K562 (cell line): ENCODE results near the gene OTOP1. TPM values are rescaled to one million over a fixed set of nuclear protein-coding genes. Genes with fewer than 3 reads are reported as not detected.

Source experiments
- ATF4 ChIP-seq: fragments of 450-650 bp; formaldehyde crosslinking; IDR thresholded peaks from 2 replicates; pipeline ENCODE4 v1.4.0; 2022; ENCODE audit warnings: mild to moderate bottlenecking, moderate library complexity
- BCLAF1 ChIP-seq, 2 experiments: fragments of 450-650 bp in 1 of 2; IDR thresholded peaks; 2 replicates each; pipeline ENCODE4 v1.6.1; 2011 to 2017; ENCODE audit warnings: low read depth in 2 of 2, antibody characterized with exemption in 1 of 2, borderline replicate concordance in 1 of 2, low read length in 1 of 2, mild to moderate bottlenecking in 1 of 2, mixed read lengths in 1 of 2; ENCODE audit not compliant: control insufficient read depth in 1 of 2
- CTBP1 ChIP-seq: fragments of 450-650 bp; IDR thresholded peaks from 2 replicates; pipeline ENCODE4 v1.6.1; 2016; ENCODE audit warnings: borderline replicate concordance
- DEAF1 ChIP-seq: fragments of 450-650 bp; formaldehyde crosslinking; IDR thresholded peaks from 2 replicates; pipeline ENCODE4 v1.4.0; 2020; ENCODE audit warnings: mild to moderate bottlenecking, moderate library complexity
- DIDO1 ChIP-seq: fragments of 450-650 bp; IDR thresholded peaks from 2 replicates; pipeline ENCODE4 v1.6.1; 2016; ENCODE audit warnings: low read depth, missing biosample characterization, missing genetic modification characterization
- EZH2 ChIP-seq: IDR thresholded peaks from 2 replicates; pipeline ENCODE4 v1.6.1; 2012; ENCODE audit warnings: low read depth, mild to moderate bottlenecking, inconsistent platforms, low read length, borderline replicate concordance
- FOXA1 ChIP-seq: fragments of 450-650 bp; IDR thresholded peaks from 2 replicates; pipeline ENCODE4 v1.6.1; 2016; ENCODE audit warnings: mild to moderate bottlenecking, borderline replicate concordance
- GABPB1 ChIP-seq: sonication (generic); formaldehyde crosslinking; IDR thresholded peaks from 2 replicates; pipeline ENCODE4 v1.8.0; 2022; ENCODE audit warnings: mild to moderate bottlenecking, missing genetic modification reagents
- HDAC6 ChIP-seq: IDR thresholded peaks from 2 replicates; pipeline ENCODE4 v1.6.1; 2012; ENCODE audit warnings: low read depth, mild to moderate bottlenecking, control low read depth, inconsistent platforms, low read length, moderate library complexity
- IRF2 ChIP-seq: sonication (generic); formaldehyde crosslinking; IDR thresholded peaks from 2 replicates; pipeline ENCODE4 v1.8.1; 2022; ENCODE audit warnings: mild to moderate bottlenecking, missing genetic modification reagents
- KLF6 ChIP-seq: fragments of 250-450 bp; sonication (Bioruptor Pico); IDR thresholded peaks from 2 replicates; pipeline ENCODE4 v1.4.0; 2020; ENCODE audit warnings: mild to moderate bottlenecking, moderate library complexity, borderline replicate concordance
- MAFF ChIP-seq: IDR thresholded peaks from 2 replicates; pipeline ENCODE4 v1.6.1; 2012; ENCODE audit warnings: low read length, improper control_type of control experiment
- NR2C1 ChIP-seq, 2 experiments: fragments of 450-650 bp; IDR thresholded peaks; 2 replicates each; pipeline ENCODE4 v1.6.1; 2017; ENCODE audit warnings: mild to moderate bottlenecking in 2 of 2, antibody characterized with exemption in 1 of 2, inconsistent platforms in 1 of 2, missing compliant biosample characterization in 1 of 2, missing genetic modification characterization in 1 of 2
- SETDB1 ChIP-seq: IDR thresholded peaks from one replicate; pipeline ENCODE4 v1.6.1; 2012; ENCODE audit warnings: low read length, control low read depth, inconsistent platforms
- TBL1XR1 ChIP-seq, 2 experiments: IDR thresholded peaks; 2 replicates each; pipeline ENCODE4 v1.6.1; 2012; ENCODE audit warnings: improper control_type of control experiment in 2 of 2, low read length in 2 of 2, mild to moderate bottlenecking in 1 of 2
- TSC22D4 ChIP-seq: fragments of 450-650 bp; IDR thresholded peaks from 2 replicates; pipeline ENCODE4 v1.6.1; 2016; ENCODE audit warnings: missing genetic modification characterization, missing biosample characterization, control low read depth
- ZBTB9 ChIP-seq: fragments of 450-650 bp; formaldehyde crosslinking; IDR thresholded peaks from 2 replicates; pipeline ENCODE4 v1.4.0; 2020; ENCODE audit warnings: mild to moderate bottlenecking, moderate library complexity
- ZNF217 ChIP-seq: sonication (generic); formaldehyde crosslinking; IDR thresholded peaks from 2 replicates; pipeline ENCODE4 v1.8.0; 2022; ENCODE audit warnings: mild to moderate bottlenecking, missing genetic modification reagents
- ZNF77 ChIP-seq: fragments of 250-450 bp; sonication (Bioruptor Pico); IDR thresholded peaks from 2 replicates; pipeline ENCODE4 v1.5.0; 2020
- polyA plus RNA-seq, 8 experiments: library from polyadenylated mRNA; depleted of rRNA in 4 of 8; stranded (reverse) in 5 of 8; unstranded in 3 of 8; fragments of >200 nt; fragmentation: Nextera tagmentation in 2 of 8; fragmentation: Illumina TruSeq in 1 of 8; extraction: Ambion mirVana in 2 of 8; extraction: Trizol in 1 of 8; gene quantifications; 2 replicates each; pipeline versions ENCODE4 v1.2.1 to v1.2.3, GENCODE V29; 2011 to 2014; ENCODE audit warnings: inconsistent platforms in 1 of 8, missing spikeins in 1 of 8
- total RNA-seq, 7 experiments: library from RNA; depleted of rRNA in 6 of 7; stranded (reverse); fragments of >200 nt in 6 of 7; fragmentation: Illumina TruSeq in 2 of 7; extraction: Trizol in 2 of 7; gene quantifications; 2 replicates each; pipeline versions ENCODE4 v1.2.1 to v1.2.3, GENCODE V29; 2011 to 2021; ENCODE audit warnings: low replicate concordance in 1 of 7

OTOP1 gene
- total and polyA plus RNA-seq, 9 of the 15 experiments (the other 6 are each of a cell fraction or from before 2014, with no cell fraction given), result not detected

GRCh38 chr4:4248029-4248884 lies 21.5 kb upstream of the OTOP1 start, which contains the start of gene TMEM128 (continued):
- TF ChIP-seq IRF2 (CRISPR knock-in tag) (no peak), DEAF1 (no peak), MAFF (no peak), SETDB1 (no peak), DIDO1 (tag) (peak; percentile 95), GABPB1 (CRISPR knock-in tag) (peak; percentile 99), FOXA1 (no peak), ZBTB9 (no peak), EZH2 (no peak), HDAC6 (no peak), TSC22D4 (tag) (no peak), KLF6 (CRISPR knock-in tag) (no peak), ZNF77 (CRISPR knock-in tag) (no peak), BCLAF1 (IDR thresholded peaks at IDR 0.05; ENCODE audit: borderline replicate concordance in 1 of 2, control insufficient read depth in 1 of 2, low read depth in 2 of 2, low read length in 1 of 2) (peak in 1 of 2 experiments; percentile 79; a peak in 1 of 4 replicates), TBL1XR1 (IDR thresholded peaks at IDR 0.05; ENCODE audit: low read length in 2 of 2) (peak in 1 of 2 experiments; percentile 79; a peak in 2 of 4 replicates), ATF4 (CRISPR knock-in tag) (no peak), CTBP1 (peak; percentile 72; the same call in 1 of the 2 replicates), ZNF217 (CRISPR knock-in tag) (no peak), NR2C1 (IDR thresholded peaks at IDR 0.05) (peak; percentile 28; the same call in 1 of the 2 replicates), NR2C1 (tag; IDR thresholded peaks at IDR 0.05) (no peak)
